WTC11 (cell line): ENCODE data around the gene COX6B2.
"Not testable (repeated sequence)": the region's sequence is repeated elsewhere in the genome, so short reads cannot be mapped to it uniquely, and the experiment has no call there.

ENCODE experiments used
- ATF1 ChIP-seq: sonication (generic); formaldehyde crosslinking; IDR thresholded peaks from 2 replicates; pipeline ENCODE4 v1.8.1; 2023; ENCODE audit warnings: mild to moderate bottlenecking, moderate library complexity, missing genetic modification reagents
- ELF4 ChIP-seq: sonication (generic); formaldehyde crosslinking; IDR thresholded peaks from 2 replicates; pipeline ENCODE4 v1.8.1; 2022; ENCODE audit warnings: low read depth, mild to moderate bottlenecking, moderate library complexity, missing genetic modification reagents
- FOXK1 ChIP-seq: sonication (generic); formaldehyde crosslinking; IDR thresholded peaks from 2 replicates; pipeline ENCODE4 v1.8.0; 2022; ENCODE audit warnings: mild to moderate bottlenecking, moderate library complexity, missing genetic modification reagents
- JUN ChIP-seq: sonication (generic); formaldehyde crosslinking; IDR thresholded peaks from 2 replicates; pipeline ENCODE4 v1.8.0; 2023; ENCODE audit warnings: mild to moderate bottlenecking, missing genetic modification reagents
- MYBL2 ChIP-seq: sonication (generic); formaldehyde crosslinking; IDR thresholded peaks from 2 replicates; pipeline ENCODE4 v1.8.1; 2023; ENCODE audit warnings: mild to moderate bottlenecking, moderate library complexity, missing genetic modification reagents
- ZNF138 ChIP-seq: sonication (generic); formaldehyde crosslinking; conservative IDR thresholded peaks from 2 replicates; pipeline ENCODE4 v1.8.1; 2022; ENCODE audit warnings: mild to moderate bottlenecking, moderate library complexity, missing genetic modification reagents
- TF ChIP-seq, protein P1 (sequence below): sonication (generic); formaldehyde crosslinking; IDR thresholded peaks from 2 replicates; pipeline ENCODE4 v1.8.0; 2023; ENCODE audit warnings: mild to moderate bottlenecking, missing genetic modification reagents
- TF ChIP-seq, protein P2 (sequence below): fragments of 200-600 bp; IDR thresholded peaks from 2 replicates; pipeline ENCODE4 v1.8.0; 2022; ENCODE audit warnings: antibody characterized with exemption
- TF ChIP-seq, protein P3 (sequence below): sonication (generic); formaldehyde crosslinking; IDR thresholded peaks from 2 replicates; pipeline ENCODE4 v1.8.0; 2023; ENCODE audit warnings: missing genetic modification reagents
- TF ChIP-seq, protein P4 (sequence below): sonication (generic); formaldehyde crosslinking; IDR thresholded peaks from 2 replicates; pipeline ENCODE4 v1.8.1; 2022; ENCODE audit warnings: low read depth, missing genetic modification reagents, borderline replicate concordance
- TF ChIP-seq, protein P5 (sequence below): sonication (generic); formaldehyde crosslinking; IDR thresholded peaks from 2 replicates; pipeline ENCODE4 v1.8.1; 2023; ENCODE audit warnings: mild to moderate bottlenecking, missing genetic modification reagents, moderate library complexity

DNA sequence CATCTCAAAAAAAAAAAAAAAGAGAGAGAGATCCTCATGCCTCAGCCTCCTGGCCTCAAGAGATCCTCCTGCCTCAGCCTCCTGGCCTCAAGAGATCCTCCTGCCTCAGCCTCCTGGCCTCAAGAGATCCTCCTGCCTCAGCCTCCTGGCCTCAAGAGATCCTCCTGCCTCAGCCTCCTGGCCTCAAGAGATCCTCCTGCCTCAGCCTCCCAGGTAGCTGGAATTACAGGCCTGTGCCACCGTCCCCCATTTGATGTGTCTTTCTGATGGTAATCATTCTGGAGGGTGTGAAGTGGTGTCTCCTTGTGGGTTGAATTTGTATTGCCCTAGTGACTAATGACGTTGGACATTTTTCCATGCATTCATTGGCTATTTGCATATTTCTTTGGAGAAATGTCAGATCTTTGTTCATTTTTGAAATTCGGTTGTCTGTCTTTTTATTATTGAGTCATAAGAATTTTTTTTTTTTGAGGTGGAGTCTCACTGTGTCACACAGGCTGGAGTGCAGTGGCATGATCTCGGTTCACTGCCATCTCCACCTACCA, 25.7 kb downstream of the COX6B2 start:
- not testable (repeated sequence) for TF ChIP-seq JUN (CRISPR knock-in tag); ATF1; ELF4 (CRISPR knock-in tag); MYBL2 (CRISPR knock-in tag); FOXK1 (CRISPR knock-in tag); ZNF138 (CRISPR knock-in tag)
- TF ChIP-seq, protein P1, sequence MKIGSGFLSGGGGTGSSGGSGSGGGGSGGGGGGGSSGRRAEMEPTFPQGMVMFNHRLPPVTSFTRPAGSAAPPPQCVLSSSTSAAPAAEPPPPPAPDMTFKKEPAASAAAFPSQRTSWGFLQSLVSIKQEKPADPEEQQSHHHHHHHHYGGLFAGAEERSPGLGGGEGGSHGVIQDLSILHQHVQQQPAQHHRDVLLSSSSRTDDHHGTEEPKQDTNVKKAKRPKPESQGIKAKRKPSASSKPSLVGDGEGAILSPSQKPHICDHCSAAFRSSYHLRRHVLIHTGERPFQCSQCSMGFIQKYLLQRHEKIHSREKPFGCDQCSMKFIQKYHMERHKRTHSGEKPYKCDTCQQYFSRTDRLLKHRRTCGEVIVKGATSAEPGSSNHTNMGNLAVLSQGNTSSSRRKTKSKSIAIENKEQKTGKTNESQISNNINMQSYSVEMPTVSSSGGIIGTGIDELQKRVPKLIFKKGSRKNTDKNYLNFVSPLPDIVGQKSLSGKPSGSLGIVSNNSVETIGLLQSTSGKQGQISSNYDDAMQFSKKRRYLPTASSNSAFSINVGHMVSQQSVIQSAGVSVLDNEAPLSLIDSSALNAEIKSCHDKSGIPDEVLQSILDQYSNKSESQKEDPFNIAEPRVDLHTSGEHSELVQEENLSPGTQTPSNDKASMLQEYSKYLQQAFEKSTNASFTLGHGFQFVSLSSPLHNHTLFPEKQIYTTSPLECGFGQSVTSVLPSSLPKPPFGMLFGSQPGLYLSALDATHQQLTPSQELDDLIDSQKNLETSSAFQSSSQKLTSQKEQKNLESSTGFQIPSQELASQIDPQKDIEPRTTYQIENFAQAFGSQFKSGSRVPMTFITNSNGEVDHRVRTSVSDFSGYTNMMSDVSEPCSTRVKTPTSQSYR, result not testable (repeated sequence)
- TF ChIP-seq, protein P2, sequence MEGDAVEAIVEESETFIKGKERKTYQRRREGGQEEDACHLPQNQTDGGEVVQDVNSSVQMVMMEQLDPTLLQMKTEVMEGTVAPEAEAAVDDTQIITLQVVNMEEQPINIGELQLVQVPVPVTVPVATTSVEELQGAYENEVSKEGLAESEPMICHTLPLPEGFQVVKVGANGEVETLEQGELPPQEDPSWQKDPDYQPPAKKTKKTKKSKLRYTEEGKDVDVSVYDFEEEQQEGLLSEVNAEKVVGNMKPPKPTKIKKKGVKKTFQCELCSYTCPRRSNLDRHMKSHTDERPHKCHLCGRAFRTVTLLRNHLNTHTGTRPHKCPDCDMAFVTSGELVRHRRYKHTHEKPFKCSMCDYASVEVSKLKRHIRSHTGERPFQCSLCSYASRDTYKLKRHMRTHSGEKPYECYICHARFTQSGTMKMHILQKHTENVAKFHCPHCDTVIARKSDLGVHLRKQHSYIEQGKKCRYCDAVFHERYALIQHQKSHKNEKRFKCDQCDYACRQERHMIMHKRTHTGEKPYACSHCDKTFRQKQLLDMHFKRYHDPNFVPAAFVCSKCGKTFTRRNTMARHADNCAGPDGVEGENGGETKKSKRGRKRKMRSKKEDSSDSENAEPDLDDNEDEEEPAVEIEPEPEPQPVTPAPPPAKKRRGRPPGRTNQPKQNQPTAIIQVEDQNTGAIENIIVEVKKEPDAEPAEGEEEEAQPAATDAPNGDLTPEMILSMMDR, result not testable (repeated sequence)
- TF ChIP-seq, protein P3, sequence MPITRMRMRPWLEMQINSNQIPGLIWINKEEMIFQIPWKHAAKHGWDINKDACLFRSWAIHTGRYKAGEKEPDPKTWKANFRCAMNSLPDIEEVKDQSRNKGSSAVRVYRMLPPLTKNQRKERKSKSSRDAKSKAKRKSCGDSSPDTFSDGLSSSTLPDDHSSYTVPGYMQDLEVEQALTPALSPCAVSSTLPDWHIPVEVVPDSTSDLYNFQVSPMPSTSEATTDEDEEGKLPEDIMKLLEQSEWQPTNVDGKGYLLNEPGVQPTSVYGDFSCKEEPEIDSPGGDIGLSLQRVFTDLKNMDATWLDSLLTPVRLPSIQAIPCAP (CRISPR knock-in tag), result not testable (repeated sequence)
- TF ChIP-seq, protein P4, sequence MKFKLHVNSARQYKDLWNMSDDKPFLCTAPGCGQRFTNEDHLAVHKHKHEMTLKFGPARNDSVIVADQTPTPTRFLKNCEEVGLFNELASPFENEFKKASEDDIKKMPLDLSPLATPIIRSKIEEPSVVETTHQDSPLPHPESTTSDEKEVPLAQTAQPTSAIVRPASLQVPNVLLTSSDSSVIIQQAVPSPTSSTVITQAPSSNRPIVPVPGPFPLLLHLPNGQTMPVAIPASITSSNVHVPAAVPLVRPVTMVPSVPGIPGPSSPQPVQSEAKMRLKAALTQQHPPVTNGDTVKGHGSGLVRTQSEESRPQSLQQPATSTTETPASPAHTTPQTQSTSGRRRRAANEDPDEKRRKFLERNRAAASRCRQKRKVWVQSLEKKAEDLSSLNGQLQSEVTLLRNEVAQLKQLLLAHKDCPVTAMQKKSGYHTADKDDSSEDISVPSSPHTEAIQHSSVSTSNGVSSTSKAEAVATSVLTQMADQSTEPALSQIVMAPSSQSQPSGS, result not testable (repeated sequence)
- TF ChIP-seq, protein P5, sequence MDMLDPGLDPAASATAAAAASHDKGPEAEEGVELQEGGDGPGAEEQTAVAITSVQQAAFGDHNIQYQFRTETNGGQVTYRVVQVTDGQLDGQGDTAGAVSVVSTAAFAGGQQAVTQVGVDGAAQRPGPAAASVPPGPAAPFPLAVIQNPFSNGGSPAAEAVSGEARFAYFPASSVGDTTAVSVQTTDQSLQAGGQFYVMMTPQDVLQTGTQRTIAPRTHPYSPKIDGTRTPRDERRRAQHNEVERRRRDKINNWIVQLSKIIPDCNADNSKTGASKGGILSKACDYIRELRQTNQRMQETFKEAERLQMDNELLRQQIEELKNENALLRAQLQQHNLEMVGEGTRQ, result not testable (repeated sequence)
